ENCODE measurements around the gene ARPC1A. TPM values are rescaled to one million over a fixed set of nuclear protein-coding genes. Genes with fewer than 3 reads are reported as not detected.
A peak's percentile ranks its signal among the peaks of the same experiment; 100 is the strongest.

The ARPC1A gene
- total RNA-seq, 1 experiment from 2014 or later: 253 TPM

- intact Hi-C loops (cut with micrococcal nuclease; ENCODE audit: unreplicated experiment): no loop called here
- ATAC-seq (no peak), DNase-seq (ENCODE audit: low read depth, low spot score) (no peak)
- Histone ChIP-seq H3K36me3 (ENCODE audit: control insufficient read depth, insufficient read depth, low read length) (peaks cover 28% of the 10 kb centered on the region), H3K27me3 (ENCODE audit: control insufficient read depth, insufficient read depth, low read length) (no peaks in the 10 kb centered on the region), H3K4me1 (ENCODE audit: control insufficient read depth, insufficient read depth, low read length) (peaks cover 19% of the 10 kb centered on the region), H3K9me3 (ENCODE audit: control insufficient read depth, insufficient read depth, low read depth, low read length) (no peaks in the 10 kb centered on the region), H3K4me3 (ENCODE audit: low read depth in 2 of 2, low read length in 2 of 2) (peak overlapping the region; percentile 96 to 100), H3K27ac (ENCODE audit: low read length) (peak overlapping the region; percentile 98)
- TF ChIP-seq TCF7L2 (IDR thresholded peaks at IDR 0.05; ENCODE audit: low read depth, low read length) (no peak), REST (IDR thresholded peaks at IDR 0.05; ENCODE audit: insufficient read depth in 1 of 2, low read depth in 2 of 2, low read length in 1 of 2) (no peak), CTCF (IDR thresholded peaks at IDR 0.05) (no peak), POLR2AphosphoS5 (IDR thresholded peaks at IDR 0.05; ENCODE audit: low read depth, low read length) (no peak), SIN3A (IDR thresholded peaks at IDR 0.05; ENCODE audit: borderline replicate concordance, insufficient read depth, low read depth, low read length) (no peak)
- ChIA-PET POLR2A (no interaction called here), CTCF (no interaction called here)
- in situ Hi-C loops (cut with HindIII; ENCODE audit: low pct_unique_long_range_greater_than_20kb, low sequenced_read_pairs): no loop called here
- BruUV-seq (replicated peaks): no TSS peak
Observed at GRCh38 chr7:99406557-99406956, 80.9 kb downstream of the ARPC1A start.

GRCh38 chr7:99407872-99408378, 82.2 kb downstream of the ARPC1A start:
- peaks cover 31% of the 10 kb centered on the region for H3K36me3 ChIP-seq (ENCODE audit: control insufficient read depth, insufficient read depth, low read length)
- peak overlapping the region; percentile 98 for H3K27ac ChIP-seq (ENCODE audit: low read length)
- peaks cover 19% of the 10 kb centered on the region for H3K4me1 ChIP-seq (ENCODE audit: control insufficient read depth, insufficient read depth, low read length)
- in situ Hi-C loops (cut with HindIII; ENCODE audit: low pct_unique_long_range_greater_than_20kb, low sequenced_read_pairs): no loop called here
- no peaks in the 10 kb centered on the region for H3K9me3 ChIP-seq (ENCODE audit: control insufficient read depth, insufficient read depth, low read depth, low read length)
- TF ChIP-seq POLR2AphosphoS5 (IDR thresholded peaks at IDR 0.05; ENCODE audit: low read depth, low read length) (no peak), CTCF (IDR thresholded peaks at IDR 0.05) (no peak), REST (IDR thresholded peaks at IDR 0.05; ENCODE audit: insufficient read depth in 1 of 2, low read depth in 2 of 2, low read length in 1 of 2) (no peak), SIN3A (IDR thresholded peaks at IDR 0.05; ENCODE audit: borderline replicate concordance, insufficient read depth, low read depth, low read length) (no peak), TCF7L2 (IDR thresholded peaks at IDR 0.05; ENCODE audit: low read depth, low read length) (no peak)
- POLR2A ChIA-PET: interaction anchor here (0.8 to 1.5 kb wide), 2 partner anchors 8 to 15 kb away, joined by 4 to 5 read pairs; no protein-coding TSS in a partner anchor
- ATAC-seq (peak; percentile 28), DNase-seq (ENCODE audit: low read depth, low spot score) (no peak)
- intact Hi-C loops (cut with micrococcal nuclease; ENCODE audit: unreplicated experiment): no loop called here
- peak overlapping the region; percentile 96 to 100 for H3K4me3 ChIP-seq (ENCODE audit: low read depth in 2 of 2, low read length in 2 of 2)
- no TSS peak for BruUV-seq (replicated peaks)
- no peaks in the 10 kb centered on the region for H3K27me3 ChIP-seq (ENCODE audit: control insufficient read depth, insufficient read depth, low read length)
- CTCF ChIA-PET: no interaction called here
